HEK293 (cell line): ENCODE data around the gene PTRH2.

Experiments used
- CTCF ChIA-PET: fragments of 350-600 bp; formaldehyde crosslinking; extraction: SDS; loops from one replicate; lab custom pipeline; 2021; ENCODE audit warnings: antibody characterized with exemption; lab: Yijun Ruan, JAX
- POLR2A ChIA-PET: fragments of 300-600 bp; formaldehyde crosslinking; extraction: SDS; loops from one replicate; lab custom pipeline; 2020; ENCODE audit warnings: antibody characterized with exemption, inconsistent platforms; lab: Yijun Ruan, JAX
- H3K27ac ChIP-seq: fragments of 200-500 bp; sonication (Bioruptor generic); 2 replicates; pipeline ENCODE4 v1.5.1; 2014; ENCODE audit warnings: low read depth, low read length, control low read depth, inconsistent platforms; ENCODE audit errors: extremely low read depth
- H3K36me3 ChIP-seq, 2 experiments: fragments of 200-500 bp in 1 of 2; sonication (Bioruptor generic) in 1 of 2; 1 replicate in 1 of 2; 2 replicates in 1 of 2; pipeline ENCODE4 v1.5.1; 2014 to 2017; ENCODE audit warnings: inconsistent platforms in 2 of 2, low read length in 2 of 2; ENCODE audit not compliant: control insufficient read depth in 2 of 2, insufficient read depth in 1 of 2
- H3K4me1 ChIP-seq: fragments of 200-500 bp; sonication (Bioruptor generic); 2 replicates; pipeline ENCODE4 v1.5.1; 2014; ENCODE audit warnings: mild to moderate bottlenecking, low read length, inconsistent platforms; ENCODE audit not compliant: control insufficient read depth, insufficient read depth
- H3K4me3 ChIP-seq: 2 replicates; pipeline ENCODE4 v1.5.1; 2011; ENCODE audit warnings: low read depth, mild to moderate bottlenecking, control low read depth, low read length, moderate library complexity
- H3K9me3 ChIP-seq: fragments of 200-500 bp; sonication (Bioruptor generic); 2 replicates; pipeline ENCODE4 v1.5.1; 2014; ENCODE audit warnings: low read depth, low read length, inconsistent platforms; ENCODE audit not compliant: control insufficient read depth, insufficient read depth
- GLI4 ChIP-seq: fragments of 450-650 bp; formaldehyde crosslinking; IDR thresholded peaks from 2 replicates; pipeline ENCODE4 v1.5.1; 2016; ENCODE audit warnings: missing biosample characterization, missing genetic modification characterization
- IKZF3 ChIP-seq: fragments of 450-650 bp; IDR thresholded peaks from 2 replicates; pipeline ENCODE4 v1.5.0; 2018; ENCODE audit warnings: missing biosample characterization, mild to moderate bottlenecking, missing genetic modification characterization, moderate library complexity
- MZF1 ChIP-seq: fragments of 450-650 bp; formaldehyde crosslinking; IDR thresholded peaks from 2 replicates; pipeline ENCODE4 v1.5.1; 2017; ENCODE audit warnings: missing biosample characterization, missing genetic modification characterization, borderline replicate concordance
- OVOL3 ChIP-seq: fragments of 450-650 bp; formaldehyde crosslinking; IDR thresholded peaks from 2 replicates; pipeline ENCODE4 v1.5.1; 2016; ENCODE audit warnings: missing biosample characterization, missing genetic modification characterization
- PRDM2 ChIP-seq: fragments of 450-650 bp; formaldehyde crosslinking; IDR thresholded peaks from 2 replicates; pipeline ENCODE4 v1.5.1; 2016; ENCODE audit warnings: missing biosample characterization, missing genetic modification characterization, borderline replicate concordance
- YY2 ChIP-seq: fragments of 450-650 bp; formaldehyde crosslinking; IDR thresholded peaks from 2 replicates; pipeline ENCODE4 v1.5.1; 2016; ENCODE audit warnings: missing biosample characterization, missing genetic modification characterization
- ZBTB21 ChIP-seq: fragments of 450-650 bp; formaldehyde crosslinking; IDR thresholded peaks from 2 replicates; pipeline ENCODE4 v1.5.1; 2017; ENCODE audit warnings: missing biosample characterization, missing genetic modification characterization
- ZNF132 ChIP-seq: fragments of 450-650 bp; formaldehyde crosslinking; IDR thresholded peaks from 2 replicates; pipeline ENCODE4 v1.5.1; 2017; ENCODE audit warnings: missing biosample characterization, missing genetic modification characterization, borderline replicate concordance
- ZNF223 ChIP-seq: fragments of 450-650 bp; formaldehyde crosslinking; IDR thresholded peaks from 2 replicates; pipeline ENCODE4 v1.5.1; 2016; ENCODE audit warnings: missing biosample characterization, missing genetic modification characterization
- ZNF26 ChIP-seq: fragments of 450-650 bp; formaldehyde crosslinking; IDR thresholded peaks from 2 replicates; pipeline ENCODE4 v1.5.1; 2016; ENCODE audit warnings: missing biosample characterization, missing genetic modification characterization
- ZNF335 ChIP-seq: fragments of 450-650 bp; formaldehyde crosslinking; conservative IDR thresholded peaks from 2 replicates; pipeline ENCODE4 v1.5.1; 2016; ENCODE audit warnings: missing biosample characterization, missing genetic modification characterization
- ZNF426 ChIP-seq: fragments of 450-650 bp; formaldehyde crosslinking; IDR thresholded peaks from 2 replicates; pipeline ENCODE4 v1.5.1; 2017; ENCODE audit warnings: missing biosample characterization, missing genetic modification characterization, mild to moderate bottlenecking, inconsistent platforms, moderate library complexity
- ZNF433 ChIP-seq: fragments of 450-650 bp; formaldehyde crosslinking; IDR thresholded peaks from 2 replicates; pipeline ENCODE4 v1.5.1; 2016; ENCODE audit warnings: missing biosample characterization, missing genetic modification characterization, low read depth
- ZNF48 ChIP-seq: fragments of 450-650 bp; formaldehyde crosslinking; IDR thresholded peaks from 2 replicates; pipeline ENCODE4 v1.5.1; 2016; ENCODE audit warnings: missing biosample characterization, missing genetic modification characterization
- ZNF501 ChIP-seq: fragments of 450-650 bp; formaldehyde crosslinking; IDR thresholded peaks from 2 replicates; pipeline ENCODE4 v1.5.1; 2016; ENCODE audit warnings: missing biosample characterization, missing genetic modification characterization
- ZNF548 ChIP-seq: fragments of 450-650 bp; formaldehyde crosslinking; IDR thresholded peaks from 2 replicates; pipeline ENCODE4 v1.5.1; 2016; ENCODE audit warnings: missing biosample characterization, missing genetic modification characterization
- ZNF623 ChIP-seq: fragments of 450-650 bp; formaldehyde crosslinking; IDR thresholded peaks from 2 replicates; pipeline ENCODE4 v1.5.1; 2016; ENCODE audit warnings: missing biosample characterization, missing genetic modification characterization
- ZNF654 ChIP-seq: fragments of 450-650 bp; formaldehyde crosslinking; IDR thresholded peaks from 2 replicates; pipeline ENCODE4 v1.5.1; 2016; ENCODE audit warnings: low read depth, missing biosample characterization, missing genetic modification characterization
- ZNF660 ChIP-seq: fragments of 450-650 bp; IDR thresholded peaks from 2 replicates; pipeline ENCODE4 v1.5.1; 2018; ENCODE audit warnings: missing biosample characterization, mild to moderate bottlenecking, missing genetic modification characterization
- TF ChIP-seq, protein P1 (sequence below): fragments of 450-650 bp; formaldehyde crosslinking; IDR thresholded peaks from 2 replicates; pipeline ENCODE4 v1.5.1; 2016; ENCODE audit warnings: missing biosample characterization, missing genetic modification characterization
- TF ChIP-seq, protein P2 (sequence below): fragments of 450-650 bp; formaldehyde crosslinking; IDR thresholded peaks from 2 replicates; pipeline ENCODE4 v1.5.1; 2016; ENCODE audit warnings: missing biosample characterization, missing genetic modification characterization, low read depth

PTRH2 gene

GRCh38 chr17:59723607-59724006, 16.4 kb upstream of the PTRH2 start (continued):
- TF ChIP-seq, protein P1, sequence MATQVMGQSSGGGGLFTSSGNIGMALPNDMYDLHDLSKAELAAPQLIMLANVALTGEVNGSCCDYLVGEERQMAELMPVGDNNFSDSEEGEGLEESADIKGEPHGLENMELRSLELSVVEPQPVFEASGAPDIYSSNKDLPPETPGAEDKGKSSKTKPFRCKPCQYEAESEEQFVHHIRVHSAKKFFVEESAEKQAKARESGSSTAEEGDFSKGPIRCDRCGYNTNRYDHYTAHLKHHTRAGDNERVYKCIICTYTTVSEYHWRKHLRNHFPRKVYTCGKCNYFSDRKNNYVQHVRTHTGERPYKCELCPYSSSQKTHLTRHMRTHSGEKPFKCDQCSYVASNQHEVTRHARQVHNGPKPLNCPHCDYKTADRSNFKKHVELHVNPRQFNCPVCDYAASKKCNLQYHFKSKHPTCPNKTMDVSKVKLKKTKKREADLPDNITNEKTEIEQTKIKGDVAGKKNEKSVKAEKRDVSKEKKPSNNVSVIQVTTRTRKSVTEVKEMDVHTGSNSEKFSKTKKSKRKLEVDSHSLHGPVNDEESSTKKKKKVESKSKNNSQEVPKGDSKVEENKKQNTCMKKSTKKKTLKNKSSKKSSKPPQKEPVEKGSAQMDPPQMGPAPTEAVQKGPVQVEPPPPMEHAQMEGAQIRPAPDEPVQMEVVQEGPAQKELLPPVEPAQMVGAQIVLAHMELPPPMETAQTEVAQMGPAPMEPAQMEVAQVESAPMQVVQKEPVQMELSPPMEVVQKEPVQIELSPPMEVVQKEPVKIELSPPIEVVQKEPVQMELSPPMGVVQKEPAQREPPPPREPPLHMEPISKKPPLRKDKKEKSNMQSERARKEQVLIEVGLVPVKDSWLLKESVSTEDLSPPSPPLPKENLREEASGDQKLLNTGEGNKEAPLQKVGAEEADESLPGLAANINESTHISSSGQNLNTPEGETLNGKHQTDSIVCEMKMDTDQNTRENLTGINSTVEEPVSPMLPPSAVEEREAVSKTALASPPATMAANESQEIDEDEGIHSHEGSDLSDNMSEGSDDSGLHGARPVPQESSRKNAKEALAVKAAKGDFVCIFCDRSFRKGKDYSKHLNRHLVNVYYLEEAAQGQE (tag by site-specific recombination) = no peak

DNA sequence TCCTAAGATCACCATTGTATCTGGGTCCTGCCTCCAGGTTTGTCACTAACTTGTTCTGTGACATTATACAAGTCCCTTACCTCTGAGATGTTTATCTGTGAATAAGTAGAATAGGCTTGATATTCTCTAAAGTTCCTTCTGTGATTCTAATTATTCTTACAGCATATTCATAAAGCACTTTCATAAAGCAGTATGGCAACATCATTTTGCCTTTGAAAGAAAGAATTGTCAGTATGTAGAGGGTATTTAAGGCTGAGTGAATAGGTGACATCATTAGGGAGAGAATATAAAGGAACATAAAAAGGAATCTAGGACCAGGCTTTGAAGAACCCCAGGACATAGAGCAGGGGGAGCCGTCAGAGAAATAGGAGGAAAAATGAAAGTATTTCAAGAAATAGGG, 15.8 kb upstream of the PTRH2 start:
- no peaks in the 10 kb centered on the region for H3K9me3 ChIP-seq
- H3K4me3 ChIP-seq = no peak overlapping the region
- CTCF ChIA-PET = interaction anchor here (0.7 kb wide), 1 partner anchor 424 kb away, joined by 3 read pairs; no protein-coding TSS in a partner anchor
- no peak for TF ChIP-seq ZNF223 (tag by site-specific recombination)
- TF ChIP-seq ZNF335 (tag by site-specific recombination) = no peak
- TF ChIP-seq ZNF426 = no peak
- TF ChIP-seq ZNF433 (tag by site-specific recombination) = no peak
- TF ChIP-seq ZNF660 (tag by site-specific recombination) = no peak
- no peak for TF ChIP-seq YY2 (tag by site-specific recombination)
- no peak for TF ChIP-seq ZNF654 (tag by site-specific recombination)
- no peak for TF ChIP-seq ZNF132
- TF ChIP-seq ZNF623 (tag by site-specific recombination) = no peak
- no peak for TF ChIP-seq OVOL3 (tag by site-specific recombination)
- TF ChIP-seq MZF1 (tag by site-specific recombination) = no peak
- TF ChIP-seq ZNF501 (tag by site-specific recombination) = no peak
- no peak for TF ChIP-seq ZBTB21 (tag by site-specific recombination)
- TF ChIP-seq GLI4 (tag by site-specific recombination) = no peak
- no peak for TF ChIP-seq IKZF3 (tag by site-specific recombination)
- no peak for TF ChIP-seq ZNF48 (tag by site-specific recombination)
- TF ChIP-seq, protein P2, sequence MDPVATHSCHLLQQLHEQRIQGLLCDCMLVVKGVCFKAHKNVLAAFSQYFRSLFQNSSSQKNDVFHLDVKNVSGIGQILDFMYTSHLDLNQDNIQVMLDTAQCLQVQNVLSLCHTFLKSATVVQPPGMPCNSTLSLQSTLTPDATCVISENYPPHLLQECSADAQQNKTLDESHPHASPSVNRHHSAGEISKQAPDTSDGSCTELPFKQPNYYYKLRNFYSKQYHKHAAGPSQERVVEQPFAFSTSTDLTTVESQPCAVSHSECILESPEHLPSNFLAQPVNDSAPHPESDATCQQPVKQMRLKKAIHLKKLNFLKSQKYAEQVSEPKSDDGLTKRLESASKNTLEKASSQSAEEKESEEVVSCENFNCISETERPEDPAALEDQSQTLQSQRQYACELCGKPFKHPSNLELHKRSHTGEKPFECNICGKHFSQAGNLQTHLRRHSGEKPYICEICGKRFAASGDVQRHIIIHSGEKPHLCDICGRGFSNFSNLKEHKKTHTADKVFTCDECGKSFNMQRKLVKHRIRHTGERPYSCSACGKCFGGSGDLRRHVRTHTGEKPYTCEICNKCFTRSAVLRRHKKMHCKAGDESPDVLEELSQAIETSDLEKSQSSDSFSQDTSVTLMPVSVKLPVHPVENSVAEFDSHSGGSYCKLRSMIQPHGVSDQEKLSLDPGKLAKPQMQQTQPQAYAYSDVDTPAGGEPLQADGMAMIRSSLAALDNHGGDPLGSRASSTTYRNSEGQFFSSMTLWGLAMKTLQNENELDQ (tag by site-specific recombination) = no peak
- TF ChIP-seq ZNF26 = no peak
- TF ChIP-seq ZNF548 (tag by site-specific recombination) = no peak
- no peak for TF ChIP-seq PRDM2
- TF ChIP-seq, all 188 proteins: peak for 0
- Histone ChIP-seq H3K27ac (no peak overlapping the region), H3K4me1 (peaks cover 8% of the 10 kb centered on the region), H3K36me3 (no peaks in the 10 kb centered on the region)
- POLR2A ChIA-PET = interaction anchor here (1.3 kb wide), 1 partner anchor 15 kb away, joined by 7 read pairs; the partner anchor contains the start of genes PTRH2 and VMP1
